ENCODE data around the gene BANP.

DNA sequence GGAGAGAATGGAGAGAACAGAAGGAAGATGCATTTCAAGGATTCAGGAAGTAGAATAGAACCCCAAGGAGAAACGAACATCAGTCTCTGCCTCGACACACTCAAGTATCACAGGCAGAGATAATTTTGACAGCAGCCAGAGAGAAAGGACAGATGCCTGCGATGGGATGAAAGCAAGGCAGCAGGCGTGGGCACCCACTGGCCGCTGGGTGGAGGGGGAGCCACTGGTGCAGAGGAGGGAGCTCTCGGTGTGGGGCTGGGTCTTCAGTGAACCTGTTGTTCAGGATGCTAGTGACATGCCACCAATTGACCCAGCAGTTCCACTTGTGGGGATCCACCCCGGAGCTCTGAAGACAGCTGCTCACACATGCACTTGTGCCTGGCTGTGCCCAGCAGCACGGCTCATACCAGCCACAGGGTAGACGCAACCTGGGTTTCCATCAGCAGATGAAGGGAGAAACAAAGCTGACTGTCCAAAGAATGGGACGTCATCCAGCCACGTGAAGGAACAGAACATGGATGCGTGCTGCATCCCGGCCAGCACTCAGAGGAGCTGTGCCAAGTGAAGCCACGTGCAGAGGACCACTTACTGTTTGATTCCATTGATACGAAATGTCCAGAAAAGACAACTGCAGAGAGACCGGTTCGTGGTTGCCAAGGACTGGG lies 127.0 kb downstream of the BANP start:
- TF ChIP-seq CTCF (conservative IDR thresholded peaks at IDR 0.05 in 1 of 2, IDR thresholded peaks at IDR 0.05 in 1 of 2; ENCODE audit: low read depth in 1 of 2, low read length in 2 of 2): no peak
- no peak for TF ChIP-seq EZH2 (IDR thresholded peaks at IDR 0.05; ENCODE audit: low read length, missing control alignments)

Measured in fibroblast of lung (primary cell).